PC-9 (cell line): ENCODE measurements around the gene MXRA7. TPM values are rescaled to one million over a fixed set of nuclear protein-coding genes. Genes with fewer than 3 reads are reported as not detected.
"Not testable (repeated sequence)": the region's sequence is repeated elsewhere in the genome, so short reads cannot be mapped to it uniquely, and the experiment has no call there.

ENCODE experiments used
- BruUV-seq: library from RNA; stranded (reverse); fragments of 400-500 nt; replicated peaks from 2 replicates; lab custom pipeline; 2021; lab: Mats Ljungman, UMichigan
- CTCF ChIA-PET: fragments of 300-600 bp; sonication (Branson Sonifier 250); formaldehyde crosslinking; loops from one replicate; lab custom pipeline; 2022; ENCODE audit warnings: antibody characterized with exemption; lab: Charles Lee
- POLR2A ChIA-PET: fragments of 300-600 bp; sonication (Branson Sonifier 250); formaldehyde crosslinking; loops from one replicate; lab custom pipeline; 2022; ENCODE audit warnings: antibody characterized with exemption; ENCODE audit not compliant: unreplicated experiment; lab: Charles Lee
- DNase-seq, 2 experiments: peaks; one replicate each; pipeline versions ENCODE4 v3.0.0 to v3.0.0-alpha.2; 2015 to 2022; ENCODE audit warnings: mixed read lengths in 1 of 2
- H2AFZ ChIP-seq: fragments of 200-600 bp; sonication (generic); 2 replicates; pipeline ENCODE4 v1.8.1; 2017; ENCODE audit warnings: antibody characterized with exemption
- H3F3A ChIP-seq: fragments of 200-600 bp; sonication (generic); 2 replicates; pipeline ENCODE4 v1.8.1; 2017; ENCODE audit warnings: antibody characterized with exemption, mild to moderate bottlenecking, low read depth; ENCODE audit not compliant: insufficient read depth
- H3K27ac ChIP-seq: fragments of 200-600 bp; sonication (generic); 2 replicates; pipeline ENCODE4 v1.6.1; 2016; ENCODE audit warnings: mixed run types
- H3K27me3 ChIP-seq: fragments of 200-600 bp; sonication (generic); 2 replicates; pipeline ENCODE4 v1.6.1; 2016; ENCODE audit warnings: low read depth, mixed run types; ENCODE audit not compliant: insufficient read depth
- H3K36me3 ChIP-seq: fragments of 200-600 bp; sonication (generic); 2 replicates; pipeline ENCODE4 v1.6.1; 2016; ENCODE audit warnings: low read depth, mixed run types
- H3K4me1 ChIP-seq: fragments of 200-600 bp; sonication (generic); replicated peaks from 2 replicates; pipeline ENCODE4 v1.6.1; 2016; ENCODE audit warnings: mixed run types; ENCODE audit not compliant: insufficient read depth
- H3K4me2 ChIP-seq: fragments of 200-600 bp; sonication (generic); 2 replicates; pipeline ENCODE4 v1.6.1; 2017; ENCODE audit warnings: mixed run types
- H3K4me3 ChIP-seq: fragments of 200-600 bp; sonication (generic); 2 replicates; pipeline ENCODE4 v1.6.1; 2016; ENCODE audit warnings: mixed run types
- H3K79me2 ChIP-seq: fragments of 200-600 bp; sonication (generic); 2 replicates; pipeline ENCODE4 v1.6.1; 2017; ENCODE audit warnings: low read depth, mixed run types
- H3K9me2 ChIP-seq: fragments of 200-600 bp; sonication (generic); 2 replicates; pipeline ENCODE4 v1.8.1; 2017; ENCODE audit warnings: mild to moderate bottlenecking; ENCODE audit not compliant: insufficient read depth
- H3K9me3 ChIP-seq: fragments of 200-600 bp; sonication (generic); 2 replicates; pipeline ENCODE4 v1.8.1; 2016; ENCODE audit warnings: low read depth; ENCODE audit not compliant: insufficient read depth
- H4K20me1 ChIP-seq: fragments of 200-600 bp; sonication (generic); 2 replicates; pipeline ENCODE4 v1.8.1; 2017; ENCODE audit not compliant: insufficient read depth
- EZH2 ChIP-seq: fragments of 200-600 bp; sonication (generic); IDR thresholded peaks from 2 replicates; pipeline ENCODE4 v1.8.0; 2017; ENCODE audit warnings: antibody characterized with exemption, low read depth
- intact Hi-C: fragments of 100-400 bp; cut with micrococcal nuclease; formaldehyde crosslinking; loops from one replicate; pipeline ENCODE4 v1.10.0; 2022; ENCODE audit not compliant: unreplicated experiment
- total RNA-seq: library from RNA; stranded (reverse); gene quantifications from 2 replicates; pipeline ENCODE4 v1.2.3, GENCODE V29; 2021
- TF ChIP-seq, protein P1 (sequence below): fragments of 200-600 bp; sonication (generic); conservative IDR thresholded peaks from 2 replicates; pipeline ENCODE4 v1.6.1; 2017; ENCODE audit warnings: mixed run types, antibody characterized with exemption, mild to moderate bottlenecking, moderate library complexity

Gene MXRA7
- total RNA-seq, 1 experiment from 2014 or later, result 5.5 TPM

DNA sequence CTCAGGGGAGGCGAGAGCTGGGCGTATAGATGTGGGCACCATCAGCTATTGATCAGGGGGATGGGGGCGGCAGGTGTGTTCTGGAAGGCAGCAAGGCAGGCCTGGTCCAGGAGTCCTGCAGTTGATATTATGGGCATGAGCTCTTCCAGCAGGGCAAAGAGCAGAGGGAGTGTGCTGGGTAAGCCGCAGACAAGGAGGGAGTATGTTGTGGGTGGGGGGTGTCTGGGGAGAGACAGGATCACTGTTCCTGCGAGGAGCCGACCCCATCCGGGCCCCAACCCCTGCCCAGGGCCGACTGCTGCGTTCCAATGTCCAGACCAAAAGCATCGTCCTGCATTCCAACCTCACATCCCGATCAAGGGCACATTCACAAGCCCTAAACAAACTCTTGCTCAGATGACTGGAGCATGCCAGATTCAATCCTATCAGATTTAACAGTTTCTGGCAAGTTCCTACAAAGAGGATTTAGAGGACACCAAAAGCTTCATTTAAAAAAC is 9.2 kb downstream of the MXRA7 start:
- Histone ChIP-seq H3K36me3 (no peaks in the 10 kb centered on the region), H2AFZ (no peak overlapping the region), H3K79me2 (no peaks in the 10 kb centered on the region), H3K9me2 (no peaks in the 10 kb centered on the region), H3F3A (no peaks in the 10 kb centered on the region), H3K27me3 (no peaks in the 10 kb centered on the region), H3K4me2 (no peak overlapping the region), H3K27ac (no peak overlapping the region), H3K4me3 (no peak overlapping the region), H3K9me3 (no peaks in the 10 kb centered on the region), H4K20me1 (no peaks in the 10 kb centered on the region), H3K4me1 (no peaks in the 10 kb centered on the region)
- ChIA-PET CTCF (no interaction called here), POLR2A (no interaction called here)
- BruUV-seq, result no TSS peak
- TF ChIP-seq, protein P1, sequence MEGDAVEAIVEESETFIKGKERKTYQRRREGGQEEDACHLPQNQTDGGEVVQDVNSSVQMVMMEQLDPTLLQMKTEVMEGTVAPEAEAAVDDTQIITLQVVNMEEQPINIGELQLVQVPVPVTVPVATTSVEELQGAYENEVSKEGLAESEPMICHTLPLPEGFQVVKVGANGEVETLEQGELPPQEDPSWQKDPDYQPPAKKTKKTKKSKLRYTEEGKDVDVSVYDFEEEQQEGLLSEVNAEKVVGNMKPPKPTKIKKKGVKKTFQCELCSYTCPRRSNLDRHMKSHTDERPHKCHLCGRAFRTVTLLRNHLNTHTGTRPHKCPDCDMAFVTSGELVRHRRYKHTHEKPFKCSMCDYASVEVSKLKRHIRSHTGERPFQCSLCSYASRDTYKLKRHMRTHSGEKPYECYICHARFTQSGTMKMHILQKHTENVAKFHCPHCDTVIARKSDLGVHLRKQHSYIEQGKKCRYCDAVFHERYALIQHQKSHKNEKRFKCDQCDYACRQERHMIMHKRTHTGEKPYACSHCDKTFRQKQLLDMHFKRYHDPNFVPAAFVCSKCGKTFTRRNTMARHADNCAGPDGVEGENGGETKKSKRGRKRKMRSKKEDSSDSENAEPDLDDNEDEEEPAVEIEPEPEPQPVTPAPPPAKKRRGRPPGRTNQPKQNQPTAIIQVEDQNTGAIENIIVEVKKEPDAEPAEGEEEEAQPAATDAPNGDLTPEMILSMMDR, result no peak
- intact Hi-C loops, result no loop called here
- no peak for DNase-seq

DNA sequence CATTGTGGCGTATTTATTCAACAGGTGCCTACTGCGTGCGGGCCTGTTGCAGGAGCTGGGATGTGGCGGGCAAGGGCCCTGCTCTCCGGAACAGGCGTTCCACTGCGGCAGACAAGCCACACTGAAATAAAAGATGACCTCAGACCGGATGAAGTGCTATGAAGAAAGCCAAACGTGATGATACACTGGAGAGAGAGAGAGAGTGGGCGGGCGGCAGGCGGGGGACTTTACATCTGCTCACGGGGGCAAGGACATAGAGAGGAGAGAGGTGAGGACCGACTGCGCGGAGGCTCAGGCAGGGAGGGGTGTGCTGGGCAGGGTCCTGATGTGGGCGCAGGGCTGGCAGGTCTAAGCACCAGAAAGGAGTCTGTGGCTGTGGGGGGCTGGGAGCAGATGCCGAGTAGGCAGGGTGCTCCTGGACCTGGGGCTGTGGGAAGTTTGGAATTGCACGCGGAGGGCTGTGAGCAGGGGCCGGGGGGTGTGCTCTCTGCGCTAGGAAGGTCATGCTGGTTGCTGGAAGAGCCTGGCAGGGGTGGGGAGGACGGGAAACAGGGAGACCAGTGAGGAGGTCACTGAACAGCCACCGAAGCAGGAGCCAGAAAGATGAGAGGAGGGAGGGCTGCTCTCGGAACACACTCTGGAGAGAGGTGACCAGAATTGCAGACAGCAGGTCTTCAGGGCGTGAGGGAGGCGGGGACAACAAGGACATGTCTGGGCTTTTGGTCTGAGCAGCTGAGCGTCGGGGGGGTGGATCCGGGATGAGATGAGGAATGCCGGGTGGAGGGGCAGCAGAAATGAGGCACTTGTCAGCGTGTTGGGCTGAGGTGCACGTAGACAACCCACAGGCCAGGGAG is 9.9 kb downstream of the MXRA7 start:
- Histone ChIP-seq H3F3A (no peaks in the 10 kb centered on the region), H3K36me3 (no peaks in the 10 kb centered on the region), H3K9me3 (no peaks in the 10 kb centered on the region), H3K79me2 (no peaks in the 10 kb centered on the region), H3K4me2 (no peak overlapping the region), H3K4me3 (no peak overlapping the region), H3K27ac (no peak overlapping the region), H3K9me2 (no peaks in the 10 kb centered on the region), H2AFZ (no peak overlapping the region), H3K4me1 (no peaks in the 10 kb centered on the region), H4K20me1 (no peaks in the 10 kb centered on the region), H3K27me3 (no peaks in the 10 kb centered on the region)
- no TSS peak for BruUV-seq
- no peak for DNase-seq
- POLR2A ChIA-PET, result no interaction called here
- CTCF ChIA-PET, result no interaction called here
- no peak for TF ChIP-seq EZH2
- TF ChIP-seq, protein P1, result no peak
- intact Hi-C loops, result no loop called here

DNA sequence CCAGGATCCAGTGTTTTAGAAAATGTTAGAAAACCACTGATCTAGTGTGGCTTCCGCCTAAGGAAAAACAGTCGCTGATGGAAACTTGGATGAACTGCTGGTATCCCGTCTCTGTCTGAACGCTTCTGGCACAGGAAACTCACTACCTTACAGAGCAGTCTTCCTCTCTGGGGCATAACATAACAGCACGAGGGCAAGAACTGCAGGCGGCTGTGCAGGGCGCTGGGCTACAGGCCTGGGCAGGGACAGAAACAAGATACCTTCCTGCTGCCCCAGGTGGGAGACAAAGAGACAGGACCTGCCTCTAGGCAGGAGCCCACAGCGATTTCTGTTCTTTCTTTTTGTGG is 10.5 kb downstream of the MXRA7 start:
- Histone ChIP-seq H3K4me3 (no peak overlapping the region), H3K9me2 (no peaks in the 10 kb centered on the region), H3K4me2 (no peak overlapping the region), H3K4me1 (no peaks in the 10 kb centered on the region), H3K36me3 (no peaks in the 10 kb centered on the region), H3K27ac (no peak overlapping the region), H3K27me3 (no peaks in the 10 kb centered on the region), H3K79me2 (no peaks in the 10 kb centered on the region), H3K9me3 (no peaks in the 10 kb centered on the region), H3F3A (no peaks in the 10 kb centered on the region), H2AFZ (no peak overlapping the region), H4K20me1 (no peaks in the 10 kb centered on the region)
- TF ChIP-seq, protein P1, result no peak
- TF ChIP-seq EZH2, result no peak
- CTCF ChIA-PET, result no interaction called here
- no TSS peak for BruUV-seq
- POLR2A ChIA-PET, result no interaction called here
- intact Hi-C loops, result no loop called here
- no peak for DNase-seq

DNA sequence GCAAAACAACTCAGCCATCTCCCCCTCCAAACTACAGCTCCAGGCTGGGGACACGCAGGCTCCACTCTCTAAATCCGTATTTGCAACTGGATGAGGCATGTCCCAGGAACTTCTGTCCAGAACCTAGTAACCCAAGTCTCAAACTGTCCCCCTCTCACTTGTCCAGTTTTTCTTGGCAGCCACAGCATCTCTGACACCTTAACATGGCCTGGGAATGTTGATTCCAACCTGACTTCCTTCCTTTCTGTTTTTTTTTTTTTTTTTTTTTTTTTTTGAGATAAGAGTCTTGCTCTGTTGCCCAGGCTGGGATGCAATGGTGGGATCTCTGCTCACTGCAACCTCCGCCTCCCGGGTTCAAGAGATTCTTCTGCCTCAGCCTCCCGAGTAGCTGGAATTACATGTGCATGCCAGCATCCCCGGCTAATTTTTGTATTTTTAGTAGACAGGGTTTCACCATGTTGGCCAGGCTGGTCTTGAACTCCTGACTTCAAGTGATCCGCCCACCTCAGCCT is 12.2 kb downstream of the MXRA7 start:
- H3K4me1 ChIP-seq, intact Hi-C loops, H3K27ac ChIP-seq, H3K36me3 ChIP-seq, H3K9me3 ChIP-seq, POLR2A ChIA-PET, DNase-seq, H2AFZ ChIP-seq, H3K4me3 ChIP-seq, H4K20me1 ChIP-seq, H3F3A ChIP-seq, H3K9me2 ChIP-seq, H3K79me2 ChIP-seq, BruUV-seq, CTCF ChIA-PET, H3K4me2 ChIP-seq, H3K27me3 ChIP-seq: not testable (repeated sequence)
